Stimulated activated CD4-positive, alpha-beta T cell treated with anti-CD3 and anti-CD28 coated beads, TNF-alpha, amount 100 ng/mL, for 4 hours (primary cell): Measurements from ENCODE around the gene LSS.

ENCODE experiments used
- DNase-seq, 3 experiments: peaks; one replicate each; pipeline ENCODE4 v3.0.0-alpha.2; 2020; ENCODE audit warnings: low read depth in 3 of 3

LSS gene

DNA sequence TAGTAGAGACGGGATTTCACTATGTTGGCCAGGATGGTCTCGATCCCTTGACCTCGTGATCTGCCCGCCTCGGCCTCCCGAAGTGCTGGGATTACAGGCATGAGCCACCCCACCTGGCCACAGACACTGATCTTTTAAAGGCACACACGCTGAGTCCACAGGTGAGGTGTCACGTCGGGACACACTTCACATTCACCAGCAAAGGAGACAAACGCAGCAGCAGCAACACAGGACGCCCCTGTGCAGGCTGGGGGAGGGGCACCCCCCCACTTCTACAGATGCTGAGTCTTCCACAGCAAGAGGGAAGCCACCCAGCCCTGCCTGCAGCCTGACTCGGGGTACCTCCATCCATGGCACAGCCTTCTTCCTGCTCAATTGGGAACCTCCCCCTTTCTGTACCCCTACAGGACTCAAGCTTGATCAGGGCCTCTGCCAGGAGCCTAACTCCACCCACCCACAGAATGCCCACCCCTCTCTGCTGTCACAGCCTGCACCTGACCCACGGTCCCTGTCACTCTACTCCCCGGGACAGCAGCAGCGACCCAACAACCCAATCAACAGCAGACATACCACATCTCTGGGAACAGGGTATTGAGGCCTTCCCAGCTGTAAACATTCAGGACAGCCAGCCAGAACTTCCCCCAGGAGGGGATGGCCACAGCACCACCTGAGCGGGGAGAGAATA is 9.5 kb downstream of the LSS start:
- no peak for DNase-seq

GRCh38 chr21:46217511-46218196 is 10.9 kb downstream of the LSS start:
- DNase-seq, result no peak

DNA sequence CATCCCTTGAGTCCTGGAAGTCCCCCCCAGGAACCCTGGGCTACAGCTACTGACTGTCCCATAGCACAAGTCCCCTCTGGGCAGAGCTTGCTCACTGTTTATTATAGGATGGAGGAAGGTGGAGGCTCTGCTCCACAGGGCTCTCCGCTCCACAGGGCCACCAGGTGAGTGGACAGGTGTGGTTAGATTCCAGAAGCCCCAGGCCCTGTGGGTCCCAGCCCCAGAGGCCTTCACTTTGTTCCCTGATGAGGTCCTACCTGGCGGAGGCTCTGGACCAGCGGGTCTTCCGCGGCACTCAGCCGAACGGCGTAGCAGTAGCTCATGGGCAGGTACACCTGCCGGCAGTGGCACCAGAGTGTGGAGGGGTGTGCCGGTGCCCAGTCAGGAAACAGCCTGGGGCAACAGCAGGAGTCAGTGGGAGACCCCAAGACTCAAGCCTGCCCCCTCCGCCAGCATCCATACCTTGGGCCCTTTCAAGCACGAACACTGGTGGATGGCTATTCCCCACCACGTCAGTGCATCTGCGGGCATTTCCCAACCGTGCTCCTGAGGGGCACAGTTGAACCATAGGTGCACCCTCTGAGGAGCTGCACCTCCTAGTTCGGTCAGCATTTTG is 12.3 kb downstream of the LSS start:
- DNase-seq, result no peak

GRCh38 chr21:46215436-46216131 is 13.0 kb downstream of the LSS start:
- no peak for DNase-seq

DNA sequence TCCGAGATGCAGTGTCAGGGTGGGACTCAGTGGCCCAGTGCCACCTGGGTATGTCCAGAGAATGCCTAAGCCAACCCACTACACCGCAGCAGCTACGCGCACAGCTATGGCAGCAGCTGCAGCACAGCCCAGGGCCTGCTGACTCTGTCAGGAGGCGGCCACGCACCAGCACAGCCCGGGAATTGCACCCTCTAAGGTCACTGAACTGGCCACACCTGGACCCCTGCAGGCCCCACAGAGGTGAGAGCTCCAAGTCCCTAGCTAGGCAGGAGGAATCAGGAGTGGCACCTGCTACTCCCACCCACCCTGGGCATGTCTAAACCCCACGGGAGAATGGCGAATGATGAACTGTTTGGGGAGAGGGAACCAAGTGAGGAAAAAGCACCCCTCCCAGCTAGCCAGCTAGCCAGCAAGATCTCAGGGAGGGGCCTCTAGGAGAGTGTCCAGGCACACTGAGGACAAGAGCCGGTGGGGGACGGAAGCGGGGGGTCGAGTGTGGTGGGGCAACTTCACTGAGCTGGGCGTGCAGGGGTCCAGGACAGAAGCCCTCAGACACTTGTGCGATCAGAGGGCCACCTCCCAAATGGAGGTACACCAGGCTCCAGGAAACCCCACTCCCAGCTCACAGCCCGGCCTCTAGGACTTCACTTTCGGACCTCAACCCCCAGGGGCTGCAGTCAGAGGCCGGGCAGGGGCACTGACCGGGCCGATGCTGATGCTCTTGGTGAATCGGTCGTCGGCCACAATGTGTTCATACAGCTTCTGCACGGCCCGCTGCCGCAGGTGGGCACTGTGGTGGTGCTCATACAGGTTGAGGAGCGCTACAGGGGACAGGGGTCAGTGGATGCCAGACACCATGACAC is 13.9 kb downstream of the LSS start:
- no peak for DNase-seq

GRCh38 chr21:46213620-46214286 is 14.8 kb downstream of the LSS start:
- DNase-seq, result no peak

- DNase-seq, result no peak
These were observed 15.7 kb downstream of the LSS start for GRCh38 chr21:46212721-46213484.

DNA sequence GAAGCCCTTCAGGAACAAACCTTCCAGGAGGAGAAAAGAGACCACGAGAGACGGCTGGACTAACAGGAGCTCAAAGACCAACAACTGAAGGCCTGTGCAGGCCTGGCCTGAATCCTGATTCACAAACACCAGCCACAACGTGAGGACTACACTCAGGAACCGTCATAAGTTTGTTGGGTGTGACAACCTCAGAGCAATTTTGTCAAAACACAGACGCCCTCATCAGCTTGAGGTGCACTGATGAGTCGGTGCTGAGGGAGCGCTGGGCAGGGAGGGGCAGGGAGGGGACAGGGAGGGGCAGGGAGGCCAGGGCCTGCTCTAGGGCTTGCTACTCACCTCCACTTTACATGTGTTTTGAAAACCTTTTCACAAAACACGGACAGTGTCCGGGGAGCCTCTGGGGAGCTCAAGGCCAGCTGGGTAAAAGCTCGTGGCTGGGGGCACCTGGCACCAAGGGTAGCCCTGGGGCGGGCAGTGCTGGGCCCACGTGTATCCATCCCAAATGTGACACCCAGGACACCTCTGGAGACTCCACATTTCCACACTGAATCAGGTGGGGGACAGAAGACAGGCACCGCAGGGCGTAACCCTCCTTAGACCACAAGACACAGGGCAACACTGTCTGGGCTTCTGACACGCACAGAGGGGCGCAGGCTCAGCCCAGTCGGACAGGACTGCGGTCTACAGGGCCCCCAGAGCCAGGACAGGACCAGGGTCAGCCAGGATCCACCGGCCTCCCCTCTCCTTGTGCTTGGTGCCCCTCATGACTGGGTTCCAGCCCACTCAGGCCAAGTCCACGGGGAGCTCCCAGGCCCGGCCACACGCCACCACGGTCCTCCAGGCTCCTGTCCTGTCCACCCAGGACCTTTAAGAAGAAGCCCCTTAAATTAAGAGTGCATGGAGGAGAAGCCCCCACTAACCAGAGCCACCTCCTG is 16.5 kb downstream of the LSS start:
- DNase-seq, result no peak

GRCh38 chr21:46211376-46211775 is 17.2 kb downstream of the LSS start:
- DNase-seq, result no peak

- no peak for DNase-seq
These were observed 18.0 kb downstream of the LSS start for GRCh38 chr21:46210378-46211136.

- no peak for DNase-seq
These were observed 19.5 kb downstream of the LSS start for GRCh38 chr21:46208761-46209721.

GRCh38 chr21:46207920-46208591 is 20.5 kb downstream of the LSS start:
- DNase-seq, result no peak

DNA sequence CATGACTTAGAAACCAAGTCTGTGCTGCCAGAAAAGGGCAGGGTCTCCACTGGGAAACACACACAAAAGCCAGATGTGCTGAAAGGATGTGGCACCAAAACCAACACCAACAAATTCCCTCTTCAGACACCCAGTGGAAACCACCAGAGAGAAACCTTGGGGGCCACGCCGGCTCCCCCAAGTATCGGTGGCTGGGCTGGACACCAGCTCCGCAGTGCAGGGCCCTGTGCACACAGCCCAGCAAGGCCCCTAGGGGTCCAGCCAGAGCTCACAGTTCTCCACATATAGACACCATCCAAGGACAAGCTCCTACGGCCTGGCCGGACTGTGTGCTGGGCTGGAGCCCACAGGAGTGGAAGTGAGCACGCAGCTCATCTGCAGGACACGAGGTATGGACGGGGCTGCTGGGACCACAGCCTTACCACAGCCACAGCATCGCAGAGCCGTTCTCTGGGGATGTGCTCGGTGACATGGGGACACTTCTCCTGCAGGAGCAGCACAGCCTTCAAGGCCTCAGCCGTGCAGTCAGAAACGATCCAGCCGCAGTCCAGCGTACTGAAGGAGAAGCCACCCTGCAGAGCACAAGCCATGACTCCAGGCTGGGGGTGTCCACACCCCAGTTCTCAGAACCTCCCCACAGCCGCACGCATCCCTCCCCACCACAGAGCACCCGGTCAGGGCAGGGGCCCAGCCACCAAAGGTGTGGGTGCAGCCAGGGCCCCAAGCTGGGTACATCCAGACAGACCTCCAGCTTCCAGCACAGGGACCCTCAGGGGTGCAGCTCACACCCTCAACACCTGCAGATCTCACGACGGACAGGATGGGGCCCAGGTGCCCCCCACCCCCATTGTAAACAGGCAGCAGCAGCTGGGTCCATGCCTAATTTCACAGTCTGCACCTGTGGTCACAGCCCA is 21.3 kb downstream of the LSS start:
- DNase-seq, result no peak

DNA sequence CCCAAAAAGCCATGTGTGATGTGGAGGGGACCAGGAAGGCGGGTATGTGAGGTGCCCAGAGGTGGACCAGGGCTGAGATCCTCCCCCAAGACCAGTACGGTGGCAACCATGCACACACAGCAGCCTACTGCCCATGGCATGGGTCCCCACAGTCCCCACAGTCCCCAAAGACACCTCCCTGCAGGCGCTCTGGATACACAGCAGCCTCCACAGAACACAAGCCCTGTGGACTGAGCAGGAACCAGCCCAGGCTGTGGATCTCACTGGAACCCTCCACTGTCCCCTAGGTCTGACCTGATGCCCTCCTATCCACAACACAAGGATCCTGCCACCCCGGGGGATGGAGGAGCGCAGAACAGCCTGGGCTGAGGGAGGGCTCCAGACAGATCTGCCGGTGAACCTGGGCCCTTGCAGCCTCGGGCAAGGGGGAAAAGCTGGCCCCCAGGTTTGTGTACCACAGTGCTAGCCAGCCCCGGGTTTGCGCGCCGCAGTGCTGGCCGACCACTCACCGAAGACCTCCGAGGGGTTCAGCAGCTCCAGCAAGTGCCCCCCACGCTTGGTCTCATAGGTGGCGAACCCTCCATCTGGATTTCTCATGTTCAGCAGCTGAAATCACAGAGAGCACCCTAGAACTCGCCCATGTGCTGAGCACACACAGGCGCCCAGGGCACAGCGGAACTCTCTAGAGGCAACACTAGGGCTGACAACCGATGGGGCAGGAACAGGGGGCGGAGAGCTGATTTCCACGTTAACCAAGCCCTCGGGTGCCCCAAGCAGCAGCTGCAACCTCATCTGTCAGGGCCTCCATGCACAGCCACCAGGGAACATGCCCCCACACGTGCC is 22.2 kb downstream of the LSS start:
- DNase-seq, result no peak

DNA sequence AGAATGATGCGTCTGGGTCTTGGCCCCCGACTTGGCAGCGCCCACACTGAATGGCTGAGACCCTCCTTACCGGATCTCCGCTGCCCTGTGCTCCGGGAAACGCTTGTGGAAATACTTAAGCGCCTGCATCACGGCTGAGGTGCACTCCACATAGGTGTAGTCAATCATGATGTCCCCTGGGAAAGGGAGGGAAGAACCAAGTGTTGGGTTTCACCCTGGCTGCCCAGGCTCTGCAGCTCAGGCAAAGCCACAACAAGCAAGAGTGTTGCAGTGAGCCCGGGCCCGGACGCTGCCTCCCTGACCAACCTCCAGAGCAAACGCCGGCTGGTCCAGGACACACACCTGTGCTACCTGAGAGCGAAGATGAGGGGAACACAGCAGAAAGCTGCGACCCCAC is 22.8 kb downstream of the LSS start:
- no peak for DNase-seq
